Left hindlimb (tissue), 1 donor: ENCODE measurements around the gene WASL.
"Not testable (repeated sequence)": the region's sequence is repeated elsewhere in the genome, so short reads cannot be mapped to it uniquely, and the experiment has no call there.

Experiments used
- DNase-seq: peaks from one replicate; pipeline ENCODE4 v3.0.0-alpha.2; 2018

WASL gene

GRCh38 chr7:123729218-123729578 is 19.6 kb downstream of the WASL start:
- no peak for DNase-seq

- no peak for DNase-seq
Measured at GRCh38 chr7:123727071-123727837, 21.5 kb downstream of the WASL start.

GRCh38 chr7:123725586-123726171 is 23.1 kb downstream of the WASL start:
- no peak for DNase-seq

DNA sequence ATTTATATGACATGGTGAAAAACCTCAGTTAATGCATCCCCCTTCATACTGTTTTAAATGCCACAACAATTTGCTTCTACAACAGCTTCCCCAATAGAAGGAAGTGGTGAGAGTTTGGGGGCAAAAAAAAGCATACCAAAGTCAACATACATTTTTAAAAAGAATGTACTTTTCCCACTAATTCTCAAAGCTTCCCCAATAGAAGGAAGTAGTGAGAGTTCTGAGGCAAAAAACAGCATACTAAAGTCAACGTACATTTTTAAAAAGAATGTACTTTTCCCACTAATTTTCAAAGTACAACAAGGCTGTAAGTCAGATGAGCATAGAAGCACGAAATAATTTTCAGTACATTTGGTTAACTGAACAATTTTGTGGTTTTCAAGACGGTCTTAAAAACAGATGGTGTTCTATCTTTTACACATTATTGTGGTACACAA is 24.0 kb downstream of the WASL start:
- DNase-seq: no peak

GRCh38 chr7:123723913-123724312 is 24.9 kb downstream of the WASL start:
- DNase-seq: no peak

GRCh38 chr7:123720527-123720926 is 28.3 kb downstream of the WASL start:
- DNase-seq: not testable (repeated sequence)

DNA sequence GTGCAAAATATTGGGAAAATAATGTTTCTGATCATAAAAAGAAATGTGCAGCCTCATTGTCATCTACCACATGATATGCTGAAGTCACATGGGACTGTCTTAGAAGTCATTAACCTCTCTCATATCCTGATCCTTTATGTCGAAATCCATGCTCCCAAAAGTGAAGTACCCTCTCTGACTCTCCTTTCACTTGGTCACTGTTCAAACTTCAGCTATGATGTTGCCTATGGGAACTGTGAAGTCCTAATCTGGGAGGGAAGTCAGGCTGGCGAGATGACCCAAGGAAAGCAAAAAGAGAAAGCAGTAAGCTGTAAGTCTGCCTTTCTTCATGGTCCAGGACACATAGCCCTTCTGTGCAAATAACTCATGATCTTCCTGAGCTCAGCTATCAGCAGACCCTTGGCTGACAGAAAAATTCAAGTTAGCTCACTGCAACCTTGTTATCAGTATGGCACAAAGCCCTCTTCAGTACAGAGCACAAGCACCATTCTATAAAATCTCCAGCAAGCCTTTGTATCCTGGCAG is 29.5 kb downstream of the WASL start:
- no peak for DNase-seq

- no peak for DNase-seq
Measured at GRCh38 chr7:123718773-123719172, 30.0 kb downstream of the WASL start.

- DNase-seq: no peak
Measured at GRCh38 chr7:123717689-123718088, 31.1 kb downstream of the WASL start.

GRCh38 chr7:123716877-123717276 is 31.9 kb downstream of the WASL start:
- no peak for DNase-seq

- no peak for DNase-seq
Measured at GRCh38 chr7:123715799-123716198, 33.0 kb downstream of the WASL start.

GRCh38 chr7:123715198-123715597 is 33.6 kb downstream of the WASL start:
- DNase-seq: no peak

- DNase-seq: no peak
Measured at GRCh38 chr7:123714296-123715080, 34.3 kb downstream of the WASL start.

DNA sequence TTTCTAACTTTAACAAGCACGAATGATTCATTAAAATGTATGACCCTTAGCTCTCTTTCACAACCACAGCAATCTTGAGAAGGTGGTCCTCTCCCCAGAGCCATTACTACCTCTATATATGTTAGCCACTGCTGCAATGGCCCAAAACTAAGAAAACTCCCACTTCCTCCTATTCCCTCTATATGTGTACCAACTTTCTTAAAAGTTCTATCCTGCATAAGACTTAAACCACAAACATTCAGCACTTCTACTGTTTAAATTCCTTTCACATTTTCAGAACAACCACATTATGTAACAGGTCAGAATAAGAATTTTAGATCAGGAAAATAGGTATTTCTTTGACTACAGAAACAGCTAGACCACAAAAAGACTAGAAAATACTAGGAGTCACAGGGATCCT is 36.2 kb downstream of the WASL start:
- DNase-seq: no peak

GRCh38 chr7:123711832-123712293 is 36.9 kb downstream of the WASL start:
- no peak for DNase-seq

- DNase-seq: no peak
Measured at GRCh38 chr7:123710683-123711082, 38.1 kb downstream of the WASL start.

GRCh38 chr7:123709525-123709924 is 39.3 kb downstream of the WASL start:
- no peak for DNase-seq

- DNase-seq: no peak
Measured at GRCh38 chr7:123705211-123705901, 43.4 kb downstream of the WASL start.

GRCh38 chr7:123695944-123696677 is 52.7 kb downstream of the WASL start:
- no peak for DNase-seq

DNA sequence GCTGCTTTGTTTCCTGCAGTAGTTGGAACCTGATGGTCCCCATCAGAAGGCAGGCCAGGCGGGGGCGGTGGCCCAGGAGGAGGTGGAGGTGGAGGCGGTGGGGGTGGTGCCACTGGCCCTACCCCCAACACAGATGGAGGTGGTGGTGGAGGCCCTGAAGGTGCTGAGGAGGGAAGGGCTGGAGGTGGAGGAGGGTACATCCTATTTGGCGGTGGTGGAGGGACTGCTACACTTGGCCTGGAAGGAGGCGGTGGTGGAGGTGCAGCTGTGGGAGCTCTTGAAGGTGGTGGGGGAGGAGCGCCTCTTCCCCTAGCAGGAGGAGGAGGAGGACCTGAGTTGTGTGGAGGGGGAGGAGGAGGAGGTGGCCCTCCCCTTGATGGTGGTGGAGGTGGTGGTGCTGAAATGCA is 56.3 kb downstream of the WASL start:
- peak; percentile 25 for DNase-seq

GRCh38 chr7:123690550-123690949 is 58.3 kb downstream of the WASL start:
- DNase-seq: no peak

- no peak for DNase-seq
Measured at GRCh38 chr7:123689250-123689649, 59.6 kb downstream of the WASL start.
